Suppressor macrophage treated with lipopolysaccharide for 1 hour (primary cell): ENCODE data around the gene CCT3.
"Not testable (repeated sequence)": the region's sequence is repeated elsewhere in the genome, so short reads cannot be mapped to it uniquely, and the experiment has no call there.

Experiments used
- DNase-seq, 3 donors: peaks; one replicate each; pipeline ENCODE4 v3.0.0-alpha.2; 2020 to 2022

Gene CCT3

DNA sequence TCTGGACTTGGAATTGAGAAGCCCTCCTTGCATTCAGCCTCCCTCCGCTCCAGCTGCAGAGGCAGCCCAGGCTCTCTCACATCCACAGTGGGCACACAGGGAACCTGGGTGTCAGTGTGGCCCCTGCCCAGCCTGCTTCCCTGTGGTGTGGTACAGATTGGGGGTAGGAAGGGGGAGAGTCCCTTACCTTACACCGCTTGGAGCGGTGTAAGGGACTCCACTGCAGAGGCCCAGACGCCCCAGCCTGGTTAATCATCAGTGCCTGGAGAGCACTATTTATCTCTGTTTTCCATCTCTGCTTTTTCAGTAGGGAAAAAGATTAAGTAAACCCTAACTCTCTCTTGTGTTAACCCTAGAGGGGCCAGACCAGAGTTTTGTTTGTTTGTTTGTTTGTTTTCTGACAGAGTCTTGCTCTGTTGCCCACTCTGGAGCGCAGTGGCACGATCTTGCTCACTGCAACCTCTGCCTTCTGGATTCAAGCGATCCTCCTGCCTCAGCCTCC lies 30.1 kb upstream of the CCT3 start:
- no peak for DNase-seq

DNA sequence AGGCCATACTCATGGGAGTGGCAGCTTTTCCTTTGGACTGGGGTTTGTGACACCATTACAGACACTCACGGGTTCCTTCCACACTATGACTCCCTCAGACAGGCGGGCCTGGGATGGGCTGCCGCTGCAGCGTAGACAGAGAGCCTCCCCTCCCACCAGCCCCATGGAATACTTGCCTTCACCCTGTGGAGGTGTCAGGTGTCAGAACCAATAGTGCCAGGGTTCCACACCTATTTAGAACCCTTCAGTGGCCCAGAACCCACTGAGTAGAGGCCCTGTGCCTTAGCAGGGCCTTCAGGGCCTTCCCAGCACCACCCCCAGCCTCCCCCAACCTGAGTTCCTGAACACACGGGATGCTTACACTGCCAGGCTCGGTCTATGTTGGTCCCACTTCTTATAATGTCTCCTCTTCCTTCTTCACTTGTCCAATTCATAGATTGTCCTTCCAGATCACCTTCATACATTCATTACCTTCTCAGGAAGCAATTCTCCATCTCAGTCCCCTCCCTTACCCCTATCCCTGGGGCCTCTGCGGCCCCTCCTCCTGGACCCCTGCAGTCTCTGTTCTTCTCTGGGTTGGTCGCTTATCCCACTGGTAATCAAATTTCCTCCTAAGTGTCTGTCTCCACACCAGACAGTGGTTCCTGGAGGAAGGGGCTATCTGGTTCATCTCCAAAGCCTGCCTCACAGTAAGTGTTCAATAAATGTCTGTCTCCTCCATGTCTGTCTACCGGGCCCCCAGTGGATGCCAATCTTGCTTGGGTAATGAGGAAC lies 29.5 kb upstream of the CCT3 start:
- DNase-seq = no peak

DNA sequence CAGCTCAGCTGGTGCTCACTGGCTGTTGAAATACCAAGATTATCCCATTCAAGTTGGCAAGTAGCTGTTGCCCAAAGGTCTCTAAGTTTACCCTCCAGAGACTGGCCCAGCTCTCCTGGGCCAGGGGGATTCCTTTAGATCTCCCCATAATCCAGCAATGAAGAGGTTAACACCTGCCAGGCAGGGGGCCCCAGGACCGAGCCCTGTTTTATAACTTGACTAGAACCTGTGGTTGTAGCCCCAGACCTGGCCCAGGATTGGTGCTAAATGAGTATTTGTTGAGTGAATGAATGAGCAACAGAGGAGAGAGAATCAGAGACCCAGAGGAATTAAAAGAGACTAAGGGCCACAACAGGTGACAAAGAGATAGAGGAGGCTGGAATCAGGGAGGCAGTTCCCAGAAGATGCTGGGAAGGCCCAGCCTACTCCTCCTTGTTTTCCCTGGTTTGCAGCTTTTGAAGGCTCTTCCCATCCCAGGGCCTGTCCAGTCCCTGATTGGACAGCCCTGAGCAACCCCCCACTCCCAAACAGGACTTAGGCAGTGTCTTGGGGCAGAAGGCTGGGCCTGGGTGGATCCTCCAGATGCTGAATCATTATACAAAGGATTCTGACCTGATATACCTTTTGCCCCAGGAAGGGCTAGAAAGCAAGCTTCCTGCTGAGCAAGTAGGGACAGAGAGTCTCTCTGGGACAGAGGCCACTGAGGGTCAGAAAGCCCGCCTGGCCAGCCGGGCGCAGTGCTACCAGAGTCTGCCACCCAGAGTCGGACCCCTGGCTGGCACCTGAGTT lies 28.5 kb upstream of the CCT3 start:
- no peak for DNase-seq

GRCh38 chr1:156365754-156366153 lies 27.7 kb upstream of the CCT3 start:
- DNase-seq = no peak

DNA sequence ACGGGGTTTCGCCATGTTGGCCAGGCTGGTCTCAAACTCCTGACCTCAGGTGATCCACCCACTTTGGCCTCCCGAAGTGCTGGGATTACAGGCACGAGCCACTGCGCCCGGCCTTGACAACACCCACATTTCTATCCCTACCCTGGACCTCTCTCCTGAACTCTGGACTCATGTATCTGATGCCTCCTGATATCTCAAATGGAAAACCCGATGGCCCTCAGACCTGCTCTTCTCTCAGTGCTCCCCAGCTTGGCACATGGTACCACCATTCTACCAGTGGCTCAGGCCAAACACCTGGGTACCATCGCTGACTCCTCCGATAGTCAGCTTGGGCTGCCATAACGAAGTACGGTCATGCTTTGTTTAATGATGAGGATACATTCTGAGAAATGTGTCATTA lies 22.4 kb upstream of the CCT3 start:
- no peak for DNase-seq

GRCh38 chr1:156359973-156360372 lies 21.9 kb upstream of the CCT3 start:
- DNase-seq = peak in 1 of 3 donors; percentile 56

DNA sequence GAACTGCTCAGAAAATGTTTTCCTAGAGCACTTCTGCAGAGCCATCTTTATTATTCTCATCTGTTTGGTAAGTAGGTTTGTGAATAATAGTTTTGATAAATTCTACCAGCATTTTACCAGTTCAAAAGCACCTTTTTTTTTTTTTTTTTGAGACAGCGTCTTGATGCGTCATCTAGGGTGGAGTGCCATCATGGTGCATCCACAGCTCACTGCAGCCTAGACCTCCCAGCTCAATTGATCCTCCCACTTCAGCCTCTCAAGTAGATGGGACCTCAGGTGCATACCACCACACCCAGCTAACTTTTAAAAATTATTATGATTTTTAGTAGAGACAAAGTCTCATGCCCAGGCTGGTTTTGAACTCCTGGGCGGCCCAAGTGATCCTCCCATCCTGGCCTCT lies 21.2 kb upstream of the CCT3 start:
- no peak for DNase-seq

GRCh38 chr1:156358641-156359040 lies 20.5 kb upstream of the CCT3 start:
- no peak for DNase-seq

DNA sequence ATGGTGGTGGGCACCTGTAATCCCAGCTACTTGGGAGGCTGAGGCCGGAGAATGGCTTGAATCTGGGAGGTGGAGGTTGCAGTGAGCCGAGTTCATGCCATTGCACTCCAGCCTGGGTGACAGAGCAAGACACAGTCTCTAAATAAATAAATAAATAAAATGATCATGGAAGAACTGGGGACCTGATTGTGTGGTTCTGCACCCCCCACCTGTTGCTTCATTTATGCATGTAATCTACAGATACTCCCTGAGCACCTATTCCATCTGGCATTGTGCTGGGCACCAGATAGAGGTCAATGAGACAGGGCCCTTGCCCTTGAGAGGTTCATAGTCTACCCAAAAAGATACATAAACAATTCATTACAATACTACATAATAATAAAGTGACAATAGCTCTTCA lies 19.9 kb upstream of the CCT3 start:
- DNase-seq = no peak

GRCh38 chr1:156356875-156357534 lies 18.9 kb upstream of the CCT3 start:
- peak; percentile 33 to 70 (median 47) for DNase-seq

DNA sequence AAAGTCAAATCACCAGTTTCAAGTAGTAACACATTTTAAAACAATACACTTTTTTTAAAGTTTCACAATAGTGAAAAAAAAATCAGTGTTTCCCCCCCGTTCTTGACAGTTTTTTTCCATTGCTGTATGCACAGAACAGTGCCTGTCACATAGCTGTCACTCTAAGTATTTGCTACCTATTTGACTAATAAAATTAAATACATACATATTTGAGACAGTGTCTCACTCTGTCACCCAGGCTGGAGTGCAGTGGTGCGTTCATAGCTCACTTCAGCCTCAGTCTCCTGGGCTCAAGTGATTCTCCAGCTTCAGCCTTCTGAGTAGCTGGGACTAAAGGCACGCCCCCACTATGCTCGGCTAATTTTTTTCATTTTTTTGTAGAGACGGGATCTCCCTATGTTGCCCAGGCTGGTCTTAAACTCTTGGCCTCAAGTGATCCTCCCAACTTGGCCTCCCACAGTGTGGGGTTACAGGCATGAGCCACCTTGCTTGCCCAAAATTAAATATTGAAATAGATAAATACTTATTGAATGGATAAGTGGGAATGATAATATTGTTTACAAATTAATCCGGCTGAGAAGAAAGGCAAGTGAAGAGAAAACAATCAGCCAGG lies 18.3 kb upstream of the CCT3 start:
- no peak for DNase-seq

GRCh38 chr1:156352481-156352880 lies 14.4 kb upstream of the CCT3 start:
- DNase-seq = not testable (repeated sequence)

- DNase-seq = no peak
These were observed 9.2 kb upstream of the CCT3 start for GRCh38 chr1:156347331-156347730.

GRCh38 chr1:156346636-156347035 lies 8.5 kb upstream of the CCT3 start:
- no peak for DNase-seq

GRCh38 chr1:156346035-156346434 lies 7.9 kb upstream of the CCT3 start:
- not testable (repeated sequence) for DNase-seq

DNA sequence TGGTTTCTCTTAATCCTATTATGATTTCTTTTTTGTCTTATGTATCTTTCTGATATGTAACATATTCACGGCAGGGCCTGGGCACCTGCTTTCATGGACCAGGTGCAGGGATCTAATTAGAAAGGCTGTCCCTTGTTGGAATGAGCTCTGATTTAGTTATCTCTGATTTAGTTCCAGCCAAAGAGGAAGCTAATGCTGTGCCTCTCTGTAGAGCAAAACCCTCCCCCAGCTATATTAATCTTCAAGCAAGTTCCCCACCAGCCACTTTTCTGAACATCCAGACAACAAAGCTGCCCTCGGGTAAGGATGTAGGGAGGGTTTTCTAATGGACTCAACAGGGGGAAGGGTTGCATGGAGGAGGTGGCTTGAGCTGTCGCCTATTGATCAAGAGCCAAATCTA lies 6.3 kb upstream of the CCT3 start:
- no peak for DNase-seq

- DNase-seq = peak; percentile 9 to 50 (median 23)
These were observed 4.3 kb upstream of the CCT3 start for GRCh38 chr1:156342166-156342955.

GRCh38 chr1:156337888-156338179 lies 258 bp downstream of the CCT3 start:
- no peak for DNase-seq

- DNase-seq = peak; percentile 20 to 48 (median 32)
These were observed 822 bp downstream of the CCT3 start for GRCh38 chr1:156337052-156337887.

DNA sequence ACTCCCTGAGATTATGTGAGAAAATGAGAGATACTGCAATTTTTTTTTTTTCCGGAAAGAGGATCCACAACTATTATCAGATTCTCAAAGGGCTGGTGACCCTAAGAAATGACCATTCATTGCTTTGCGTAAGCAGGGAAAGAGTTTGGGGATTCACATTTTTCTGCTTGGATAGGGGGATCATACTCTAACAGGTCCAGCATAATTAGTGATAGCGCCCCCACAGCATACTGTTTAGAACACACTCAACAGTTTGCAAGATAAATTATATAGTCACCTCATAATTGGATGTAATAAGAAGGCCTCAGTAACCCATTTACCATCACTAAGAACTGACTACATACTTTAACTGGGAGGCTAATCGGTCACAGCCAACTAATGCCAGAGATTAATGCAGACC lies 1.9 kb downstream of the CCT3 start:
- DNase-seq = peak; percentile 10 to 23 (median 16)

DNA sequence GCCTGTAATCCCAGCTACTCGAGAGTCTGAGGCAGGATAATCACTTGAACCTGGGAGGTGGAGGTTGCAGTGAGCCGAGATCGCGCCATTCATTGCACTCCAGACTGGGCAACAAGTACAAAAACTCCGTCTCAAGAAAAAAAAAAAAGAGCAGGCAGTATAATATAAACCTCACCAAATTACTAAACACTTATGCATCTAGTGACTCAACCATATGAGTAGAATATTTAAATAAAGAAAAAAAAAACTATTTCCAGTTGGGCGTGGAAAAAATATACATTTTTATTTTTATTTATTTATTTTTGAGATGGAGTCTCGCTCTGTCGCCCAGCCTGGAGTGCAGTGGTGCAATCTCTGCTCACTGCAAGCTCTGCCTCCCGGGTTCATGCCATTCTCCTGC lies 14.9 kb downstream of the CCT3 start:
- not testable (repeated sequence) for DNase-seq

- no peak for DNase-seq
These were observed 17.5 kb downstream of the CCT3 start for GRCh38 chr1:156320560-156320959.
